KG1 (cell line): ENCODE data around the gene WAC.
"Not testable (repeated sequence)": the region's sequence is repeated elsewhere in the genome, so short reads cannot be mapped to it uniquely, and the experiment has no call there.

Experiments
- DNase-seq: peaks from one replicate; lab custom pipeline; 2025; lab: John Stamatoyannopoulos, UW

The WAC gene

DNA sequence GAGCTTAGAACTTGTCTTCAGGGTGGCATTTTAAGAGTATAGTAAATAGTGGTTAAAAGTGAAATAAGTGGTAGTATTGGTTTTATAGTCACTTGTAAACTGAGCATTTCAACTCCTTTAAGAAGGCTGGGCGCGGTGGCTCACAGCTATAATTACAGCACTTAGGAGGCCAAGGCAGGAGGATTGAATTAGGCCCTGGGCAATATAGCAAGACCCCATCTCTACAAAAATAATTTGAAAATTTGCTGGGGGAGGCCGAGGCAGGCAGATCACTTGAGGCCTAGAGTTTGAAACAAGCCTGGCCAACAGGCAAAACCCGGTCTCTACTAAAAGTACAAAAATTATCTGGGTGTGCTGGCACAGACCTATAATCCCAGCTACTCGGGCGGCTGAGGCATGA is 80.0 kb downstream of the WAC start:
- DNase-seq = no peak

DNA sequence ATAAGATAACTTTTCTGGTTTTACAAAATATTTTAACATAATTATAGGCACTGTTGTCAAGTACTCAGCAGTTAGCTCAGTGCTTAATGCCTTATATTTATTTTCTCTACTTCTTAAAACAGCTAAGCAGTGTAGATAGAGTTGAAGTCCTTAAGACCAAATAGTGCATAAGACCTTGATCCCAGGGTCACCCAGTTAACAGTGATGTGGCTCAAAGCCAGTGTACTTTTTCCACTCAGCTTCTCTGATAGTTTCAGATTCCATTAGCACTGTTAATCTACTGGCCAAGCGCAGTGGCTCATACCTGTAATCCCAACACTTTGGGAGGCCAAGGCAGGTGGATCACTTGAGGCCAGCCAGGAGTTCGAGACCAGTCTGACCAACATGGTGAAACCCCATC is 83.6 kb downstream of the WAC start:
- no peak for DNase-seq

DNA sequence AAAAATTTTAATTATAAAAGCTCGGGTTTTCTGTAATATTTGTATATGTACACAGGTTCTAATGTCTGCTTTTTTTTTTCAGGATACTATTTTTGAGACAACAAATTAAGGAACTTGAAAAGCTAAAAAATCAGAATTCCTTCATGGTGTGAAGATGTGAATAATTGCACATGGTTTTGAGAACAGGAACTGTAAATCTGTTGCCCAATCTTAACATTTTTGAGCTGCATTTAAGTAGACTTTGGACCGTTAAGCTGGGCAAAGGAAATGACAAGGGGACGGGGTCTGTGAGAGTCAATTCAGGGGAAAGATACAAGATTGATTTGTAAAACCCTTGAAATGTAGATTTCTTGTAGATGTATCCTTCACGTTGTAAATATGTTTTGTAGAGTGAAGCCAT is 86.5 kb downstream of the WAC start:
- DNase-seq = no peak

DNA sequence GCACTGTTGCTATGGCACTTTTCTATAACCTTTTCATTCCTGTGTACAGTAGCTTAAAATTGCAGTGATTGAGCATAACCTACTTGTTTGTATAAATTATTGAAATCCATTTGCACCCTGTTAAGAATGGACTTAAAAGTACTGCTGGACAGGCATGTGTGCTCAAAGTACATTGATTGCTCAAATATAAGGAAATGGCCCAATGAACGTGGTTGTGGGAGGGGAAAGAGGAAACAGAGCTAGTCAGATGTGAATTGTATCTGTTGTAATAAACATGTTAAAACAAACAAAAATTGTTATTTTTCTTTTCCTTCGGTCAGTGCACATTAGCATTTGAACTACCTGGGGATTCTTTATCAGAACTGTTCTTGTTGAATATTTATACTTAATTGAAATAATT is 87.3 kb downstream of the WAC start:
- DNase-seq = no peak

DNA sequence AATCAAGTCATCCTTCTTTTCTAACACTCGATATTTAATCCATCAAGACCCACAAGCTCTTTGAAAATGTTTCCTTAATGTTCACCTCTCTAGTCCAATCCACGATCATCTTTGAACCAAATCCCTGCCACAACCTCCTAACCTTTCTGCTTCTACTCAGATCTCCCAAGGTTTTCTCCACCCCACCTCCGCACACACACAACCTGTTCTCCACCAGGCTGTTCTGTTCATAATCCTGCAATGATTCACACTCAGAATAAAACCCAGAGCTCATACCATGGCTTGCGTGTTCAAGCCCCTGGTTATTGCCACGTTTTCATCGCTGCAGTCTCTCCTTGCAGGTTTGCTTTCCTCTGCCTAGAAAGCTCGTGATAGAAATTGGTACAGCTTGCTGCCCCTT is 90.6 kb downstream of the WAC start:
- DNase-seq = no peak

DNA sequence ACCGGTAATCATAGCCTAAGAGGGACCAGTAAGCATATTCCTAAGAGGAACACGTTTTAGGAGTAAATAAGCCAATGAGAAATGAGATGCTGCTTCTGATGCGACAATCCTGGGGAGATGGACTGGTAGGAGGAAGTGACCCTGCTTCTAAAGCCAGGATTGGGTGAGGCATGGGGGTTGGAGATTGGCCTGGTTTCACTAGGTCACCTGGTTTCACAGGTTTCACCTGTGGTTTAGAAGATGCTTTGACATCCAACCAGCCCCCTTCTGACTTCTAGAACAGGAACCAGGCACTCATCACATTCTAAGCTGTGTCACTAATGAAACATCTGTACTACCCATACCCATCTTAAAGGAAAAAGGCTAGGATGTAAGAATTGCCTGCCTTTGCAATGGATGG is 91.4 kb downstream of the WAC start:
- no peak for DNase-seq

DNA sequence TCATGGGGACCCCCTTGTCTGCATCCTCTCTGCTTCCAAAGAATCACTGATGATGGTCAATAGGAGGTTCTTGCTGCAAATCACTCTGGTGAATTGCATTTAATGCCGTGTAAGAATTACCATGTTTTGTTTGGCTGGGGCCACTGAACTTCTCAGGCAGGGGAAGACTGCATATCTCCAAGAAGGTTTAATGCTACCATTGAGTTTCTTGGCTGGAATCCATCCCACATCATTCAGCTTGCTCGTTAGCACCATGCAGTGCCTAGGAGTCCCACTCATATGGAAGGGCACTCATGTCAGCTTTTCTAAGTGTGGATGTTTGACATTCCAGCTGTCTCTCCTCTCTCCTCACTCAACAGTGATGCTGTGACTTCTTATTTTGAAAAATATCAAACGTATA is 94.2 kb downstream of the WAC start:
- no peak for DNase-seq

DNA sequence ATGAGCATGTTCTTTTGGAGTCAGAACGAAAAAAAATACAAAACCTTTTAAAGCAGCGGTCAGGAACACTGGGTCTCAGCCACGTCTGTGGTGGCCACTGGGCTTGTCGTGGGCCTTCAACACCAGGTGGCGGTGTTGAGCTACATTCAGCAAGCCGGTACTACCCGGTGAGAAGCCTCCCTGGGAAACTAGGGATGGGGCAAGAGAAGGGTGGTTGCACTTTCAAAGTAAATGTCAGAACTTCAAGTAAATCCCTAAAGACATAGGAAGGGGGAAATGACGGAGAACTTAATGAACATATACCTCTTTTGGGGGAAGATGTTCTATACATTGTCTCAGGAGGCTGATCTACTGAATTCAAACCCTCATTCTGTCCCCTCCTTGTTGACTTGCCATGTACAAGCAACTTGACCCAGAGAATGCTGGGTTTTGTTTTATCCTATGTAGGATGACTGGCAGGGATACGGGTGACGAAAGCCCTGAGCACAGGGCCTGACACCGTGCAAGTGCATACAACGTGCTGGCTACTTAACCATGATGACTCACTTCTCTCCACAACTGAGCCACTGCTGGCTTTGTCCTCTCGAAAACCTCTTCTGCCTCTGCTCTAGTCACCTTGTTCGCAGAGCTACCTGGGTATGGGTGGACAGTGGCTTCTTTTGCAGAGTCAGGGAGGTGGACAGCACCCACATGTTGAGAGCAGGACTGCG is 95.4 kb downstream of the WAC start:
- DNase-seq = peak; percentile 15

DNA sequence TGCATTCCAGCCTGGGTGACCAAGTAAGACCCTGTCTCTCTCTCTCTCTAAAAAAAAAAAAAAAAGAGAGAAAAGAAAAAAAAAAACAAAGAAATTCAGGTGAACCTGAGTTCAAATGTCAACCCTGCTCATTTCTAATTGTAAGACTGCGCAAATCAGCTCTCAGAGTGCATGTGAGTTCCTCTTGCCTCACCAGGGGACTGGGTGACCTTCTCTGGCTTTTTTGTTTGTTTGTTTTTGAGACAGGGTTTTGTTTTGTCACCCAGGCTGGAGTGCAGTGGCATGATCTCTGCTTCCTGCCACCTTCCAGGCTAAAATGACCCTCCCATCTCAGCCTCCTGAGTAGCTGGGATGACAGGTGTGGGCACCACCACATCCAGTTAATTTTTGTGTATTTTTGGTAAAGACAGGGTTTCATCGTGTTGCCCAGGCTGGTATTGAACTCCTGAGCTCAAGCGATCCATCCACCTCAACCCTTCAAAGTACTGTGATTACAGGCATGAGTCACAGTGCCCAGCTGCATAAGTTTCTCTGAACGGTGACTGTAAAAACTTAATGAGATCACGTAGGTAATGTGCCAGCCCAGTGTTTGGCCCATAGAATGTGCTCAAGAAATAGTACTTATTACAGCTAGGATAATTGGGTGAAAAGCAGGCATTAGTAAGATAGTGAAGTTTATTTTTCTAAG is 99.1 kb downstream of the WAC start:
- no peak for DNase-seq

DNA sequence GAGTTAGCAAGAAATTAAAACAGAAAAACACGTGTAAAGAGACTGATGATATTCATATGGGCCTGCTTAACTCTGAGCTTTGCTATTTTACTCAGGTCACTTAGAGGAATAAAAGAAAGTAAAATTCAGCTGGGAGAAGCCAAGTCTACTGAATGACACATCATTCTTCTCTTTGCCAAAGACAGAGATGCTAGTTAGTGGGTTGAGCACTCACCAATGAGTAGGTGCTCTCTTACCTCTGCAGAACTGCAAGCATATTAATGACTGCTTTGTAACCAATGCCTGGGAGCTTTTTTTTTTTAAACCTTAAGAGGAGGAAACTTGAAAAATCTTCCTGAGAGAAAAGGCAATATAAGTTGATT is 99.6 kb downstream of the WAC start:
- DNase-seq = no peak

DNA sequence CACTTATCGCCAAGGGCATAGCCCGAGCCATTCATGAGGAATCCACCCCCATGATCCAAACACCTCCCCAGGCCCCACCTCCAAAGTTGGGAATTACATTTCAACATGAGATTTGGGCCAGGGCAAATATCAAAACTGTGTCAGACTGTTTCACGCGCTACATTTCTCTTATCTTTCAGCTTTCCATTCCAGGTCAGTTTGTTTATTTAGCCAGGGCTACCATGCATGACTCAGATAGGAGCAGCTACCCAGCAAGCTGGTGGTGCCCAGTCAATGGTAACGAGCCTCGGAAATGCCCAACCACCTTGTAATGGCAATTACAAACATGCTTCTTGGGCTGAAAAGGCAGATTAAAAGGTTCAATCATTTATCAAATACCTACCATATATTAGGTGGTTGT is 100.8 kb downstream of the WAC start:
- DNase-seq = no peak

DNA sequence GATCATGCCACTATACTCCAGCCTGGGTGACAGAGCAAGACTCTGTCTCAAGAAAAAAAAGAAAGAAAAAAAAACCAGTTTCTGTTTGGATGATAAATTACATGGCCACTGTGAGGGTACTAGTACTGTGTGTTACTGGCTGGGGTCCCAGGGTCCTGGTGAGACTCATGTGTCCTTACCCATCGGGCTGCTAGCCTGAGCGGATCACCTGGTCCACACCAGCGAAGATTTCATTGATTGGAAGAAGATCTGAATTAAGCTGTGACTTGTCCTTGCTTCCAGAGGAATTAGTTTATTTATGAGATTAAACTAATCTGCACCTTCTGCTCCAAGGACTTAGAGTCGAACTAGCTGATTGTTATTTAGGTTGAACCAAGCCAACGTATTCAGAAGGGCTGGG is 104.4 kb downstream of the WAC start:
- no peak for DNase-seq

DNA sequence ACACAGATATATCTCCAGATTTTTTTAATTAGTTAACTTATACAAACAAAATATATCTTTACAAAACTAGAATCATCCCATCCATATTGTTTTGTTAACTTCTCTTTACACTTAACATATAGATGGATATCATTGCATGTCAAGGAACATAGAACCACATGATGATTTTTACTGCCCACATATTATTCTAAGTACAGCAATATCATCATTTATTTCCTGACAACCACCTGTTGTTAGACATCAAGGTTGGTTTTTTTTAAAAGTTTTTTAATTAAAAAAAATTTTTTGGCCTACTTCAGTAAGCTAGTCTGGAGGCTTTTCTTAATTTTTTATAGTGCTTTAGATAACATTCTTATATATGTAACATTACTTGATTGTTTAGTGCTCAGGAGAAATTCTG is 105.5 kb downstream of the WAC start:
- DNase-seq = no peak

DNA sequence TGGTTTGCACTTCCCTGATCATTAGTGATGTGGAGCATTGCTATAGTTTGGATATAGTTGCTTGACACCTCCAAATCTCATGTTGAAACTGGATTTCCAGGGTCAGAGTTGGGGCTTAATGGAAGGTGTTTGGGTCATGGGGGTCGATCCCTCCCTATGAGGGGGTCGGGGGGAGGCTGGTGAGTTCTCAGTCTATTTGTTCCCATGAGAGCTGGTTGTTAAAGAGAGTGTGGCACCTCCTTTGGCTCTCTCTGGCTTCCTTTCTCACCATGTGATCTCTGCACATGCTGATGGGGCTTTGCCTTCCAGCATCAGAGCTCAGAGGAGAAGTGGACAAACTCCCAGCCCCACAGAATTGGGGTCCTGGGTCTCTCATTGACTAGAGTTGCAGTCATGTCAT is 107.6 kb downstream of the WAC start:
- DNase-seq = no peak

DNA sequence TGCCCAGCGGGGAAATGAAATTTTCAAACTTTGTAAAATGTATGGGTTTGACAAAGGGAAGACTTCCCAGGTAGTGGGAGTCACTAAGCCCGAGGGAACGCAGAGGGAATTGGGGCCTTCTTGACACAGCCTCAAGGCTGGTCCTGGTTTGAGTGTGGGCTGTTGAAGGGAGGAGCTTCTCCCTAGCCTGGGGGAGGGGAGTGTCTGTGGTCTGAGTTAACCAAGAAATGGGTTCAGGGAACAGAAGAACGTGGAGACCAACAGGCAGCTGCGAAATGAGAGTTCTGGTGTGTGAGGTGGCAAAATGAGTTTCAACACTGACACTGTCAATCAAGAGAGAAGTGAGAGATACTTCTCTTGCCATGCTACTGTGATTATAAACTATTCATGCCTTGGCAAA is 111.7 kb downstream of the WAC start:
- DNase-seq = no peak

DNA sequence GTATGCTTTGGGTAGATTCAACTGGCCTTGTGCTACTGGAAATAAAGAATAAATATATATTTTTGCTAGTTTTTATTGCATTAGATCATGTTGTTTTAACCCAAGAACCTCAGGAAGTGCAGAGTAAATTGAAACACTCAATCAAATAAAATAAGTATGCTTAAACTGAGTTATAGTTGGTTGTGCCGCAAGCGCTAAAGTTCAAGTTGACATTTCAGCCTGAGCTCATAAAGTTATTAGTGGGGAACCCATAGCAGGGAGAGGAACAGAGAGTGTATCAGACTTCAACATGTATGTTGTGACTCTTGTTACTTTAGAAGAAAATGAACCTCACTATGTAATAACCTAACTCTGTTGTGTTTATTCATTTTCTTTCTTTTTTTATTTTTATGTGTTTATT is 119.2 kb downstream of the WAC start:
- no peak for DNase-seq

DNA sequence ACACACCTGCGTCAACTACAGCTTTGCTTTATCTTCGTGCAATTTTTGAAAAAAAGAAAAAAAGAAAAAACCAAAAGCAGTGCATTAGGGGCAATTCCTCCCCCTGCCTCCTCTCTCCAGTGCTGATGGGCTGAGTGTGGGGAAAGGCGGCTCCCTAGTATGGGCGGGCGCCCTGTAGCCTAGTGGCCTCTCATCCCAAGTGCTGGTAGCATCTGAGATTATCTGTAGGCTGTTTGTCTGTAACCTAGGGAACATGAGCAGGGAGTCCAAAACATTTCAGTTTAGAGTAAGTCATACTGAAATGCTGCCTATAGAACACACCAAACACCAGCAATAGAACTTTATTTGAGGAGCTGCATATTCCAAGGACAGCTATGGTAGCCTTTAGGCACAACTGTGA is 119.8 kb downstream of the WAC start:
- DNase-seq = no peak

DNA sequence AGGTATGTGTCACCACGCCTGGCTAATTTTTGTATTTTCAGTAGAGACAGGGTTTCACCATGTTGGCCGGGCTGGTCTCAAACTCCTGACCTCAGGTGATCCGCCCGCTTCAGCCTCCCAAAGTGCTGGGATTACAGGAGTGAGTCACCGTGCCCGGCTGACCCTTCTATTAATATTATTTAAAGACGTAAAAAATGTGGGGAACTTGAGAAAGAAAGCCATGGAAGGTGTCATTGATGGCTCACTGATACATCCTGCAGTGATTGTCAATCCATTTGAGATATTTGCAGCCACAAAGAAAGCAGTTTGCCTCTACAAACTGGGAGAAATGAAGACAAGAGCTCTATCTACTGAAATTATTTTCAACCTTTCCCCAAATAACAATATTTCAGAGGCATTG is 125.9 kb downstream of the WAC start:
- DNase-seq = not testable (repeated sequence)

DNA sequence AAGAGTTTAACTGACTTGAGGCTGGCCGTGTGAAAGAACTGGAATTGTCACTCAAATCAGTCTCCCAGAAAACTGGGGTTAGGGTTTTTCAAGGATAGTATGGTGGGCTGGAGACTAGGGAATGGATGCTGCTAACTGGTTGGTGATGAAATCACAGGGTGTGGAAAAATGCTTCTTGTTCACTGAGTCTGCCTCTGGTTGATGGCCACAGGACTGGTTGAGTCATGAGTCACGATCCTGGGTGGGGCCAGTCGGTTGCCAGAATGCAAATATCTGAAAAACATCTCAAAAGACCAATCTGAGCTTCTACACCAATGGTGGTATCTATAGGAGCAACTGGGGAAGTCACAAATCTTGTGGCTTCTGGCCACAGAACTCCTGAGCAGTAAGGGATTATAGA is 128.1 kb downstream of the WAC start:
- DNase-seq = no peak

DNA sequence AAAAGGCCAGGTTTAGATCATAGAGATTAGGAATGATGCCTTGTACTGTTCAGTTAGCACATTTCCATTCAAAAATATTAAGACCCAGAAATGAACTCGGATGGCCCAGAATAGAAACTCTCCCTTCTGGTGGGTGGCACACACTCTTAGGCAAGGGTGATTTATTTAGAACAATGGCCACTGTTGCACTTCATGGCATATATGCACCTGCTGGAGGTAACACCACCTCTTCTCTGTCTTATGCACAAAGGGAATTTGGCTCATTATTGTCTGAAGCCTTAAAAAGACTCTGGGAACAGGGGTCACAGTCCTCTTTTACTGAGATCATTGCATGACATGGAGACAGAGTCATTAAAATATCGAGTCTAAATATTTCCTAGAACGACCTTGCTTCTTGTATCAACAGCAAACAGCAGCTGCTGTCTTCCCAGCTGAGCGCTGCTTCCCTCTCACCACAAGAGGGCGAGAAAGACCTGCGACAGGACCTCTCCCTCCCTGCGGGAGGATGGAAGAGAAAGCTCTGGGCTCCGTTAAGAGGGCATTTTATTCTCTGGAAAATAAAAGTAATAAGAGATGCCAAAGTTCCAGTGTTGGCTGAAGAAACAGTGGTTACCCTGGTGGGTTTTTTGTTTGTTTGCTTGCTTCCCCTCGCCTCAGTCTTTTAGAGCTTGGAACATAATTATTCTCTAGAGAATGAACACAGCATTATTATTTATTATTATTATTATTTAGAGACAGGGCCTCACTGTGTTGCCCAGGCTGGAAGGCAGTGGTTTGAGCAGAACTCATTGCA is 130.9 kb downstream of the WAC start:
- peak; percentile 51 for DNase-seq

DNA sequence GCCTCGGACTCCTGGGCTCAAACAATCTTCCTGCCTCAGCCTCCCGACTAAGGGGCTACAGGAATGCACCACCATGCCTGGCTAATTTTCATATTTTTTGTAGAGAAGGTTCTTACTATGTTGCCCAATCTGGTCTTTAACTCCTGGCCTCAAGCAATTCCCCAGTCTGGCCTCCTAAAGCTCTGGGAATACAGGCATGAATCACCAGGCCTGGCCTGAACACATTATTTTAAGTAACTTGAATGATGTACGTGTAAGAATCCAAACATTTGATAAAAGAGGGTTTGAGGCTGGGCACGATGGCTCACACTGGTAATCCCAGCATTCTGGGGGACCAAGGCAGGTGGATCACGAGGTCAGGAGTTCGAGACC is 131.4 kb downstream of the WAC start:
- no peak for DNase-seq

DNA sequence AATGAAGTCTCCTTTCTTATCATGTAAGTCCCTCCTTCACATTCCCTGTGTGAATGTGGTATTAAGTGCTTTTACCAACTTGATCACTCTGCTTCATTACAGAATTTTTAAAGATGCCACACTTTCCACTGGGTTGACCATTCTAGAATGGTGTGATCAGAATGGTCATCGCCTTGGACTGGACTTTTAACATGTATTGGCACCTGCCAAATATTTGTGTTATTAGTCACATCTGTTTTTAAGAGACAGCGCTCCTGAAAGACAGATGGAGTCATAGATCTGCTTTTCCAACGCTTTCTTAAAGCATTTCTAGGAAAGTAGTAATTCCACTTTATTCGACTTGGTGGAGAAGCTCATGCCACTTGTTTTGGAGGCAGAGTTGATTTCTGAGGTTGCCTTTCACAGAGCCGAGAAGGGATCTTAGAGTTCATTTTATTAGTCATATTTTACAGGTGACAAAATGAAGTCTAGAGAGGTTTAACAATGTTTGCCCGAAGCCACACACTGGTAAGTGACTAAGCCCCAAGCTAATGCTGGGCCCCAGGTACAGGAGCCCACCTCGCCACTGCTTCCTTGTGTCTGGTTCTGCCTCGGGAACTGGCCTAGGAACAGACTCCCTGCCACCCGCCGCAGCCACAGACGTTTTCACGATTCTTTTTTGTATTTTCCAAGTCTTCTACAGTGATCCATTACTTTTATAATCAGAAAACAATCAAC is 134.0 kb downstream of the WAC start:
- DNase-seq = no peak
